GM12864 (cell line): Measurements from ENCODE around the gene MAEA.
"Not testable (repeated sequence)": the region's sequence is repeated elsewhere in the genome, so short reads cannot be mapped to it uniquely, and the experiment has no call there.

Experiments used
- DNase-seq: peaks from one replicate; pipeline ENCODE4 v3.0.0-alpha.2; 2011; ENCODE audit warnings: low read depth
- H3K4me3 ChIP-seq: 2 replicates; pipeline ENCODE4 v1.5.1; 2011; ENCODE audit warnings: mild to moderate bottlenecking, low read depth, low read length, control low read depth
- CTCF ChIP-seq: IDR thresholded peaks from 2 replicates; pipeline ENCODE4 v1.5.1; 2011; ENCODE audit warnings: low read depth, mild to moderate bottlenecking, moderate library complexity, low read length, control low read depth, inconsistent platforms; ENCODE audit errors: missing control alignments

Gene MAEA

GRCh38 chr4:1318488-1319213 lies 29.0 kb downstream of the MAEA start:
- DNase-seq, result no peak
- no peak overlapping the region for H3K4me3 ChIP-seq
- peak; percentile 44 for TF ChIP-seq CTCF

DNA sequence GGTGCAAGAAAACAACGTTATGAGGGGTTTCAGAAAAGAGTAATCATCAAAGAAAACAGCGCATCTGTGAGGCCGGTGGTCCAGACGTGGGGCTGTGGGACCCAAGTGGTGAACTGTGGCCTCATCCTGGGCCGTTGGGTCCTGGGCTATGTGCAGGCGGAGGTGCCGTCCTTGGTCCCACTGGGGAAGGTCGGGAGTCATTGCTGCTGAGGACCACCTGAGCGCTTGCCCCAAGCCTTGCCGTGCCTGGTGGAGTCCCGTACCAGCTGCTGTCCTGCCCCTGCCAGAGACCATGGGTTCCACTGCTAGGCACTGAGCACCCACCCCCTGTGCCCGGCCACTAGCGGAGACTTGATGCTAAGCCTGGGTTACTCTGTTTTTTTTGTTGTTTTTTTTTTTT lies 31.8 kb downstream of the MAEA start:
- DNase-seq, result no peak
- H3K4me3 ChIP-seq, result no peak overlapping the region
- no peak for TF ChIP-seq CTCF

GRCh38 chr4:1321946-1322650 lies 32.4 kb downstream of the MAEA start:
- DNase-seq, result no peak
- no peak for TF ChIP-seq CTCF
- H3K4me3 ChIP-seq, result no peak overlapping the region

DNA sequence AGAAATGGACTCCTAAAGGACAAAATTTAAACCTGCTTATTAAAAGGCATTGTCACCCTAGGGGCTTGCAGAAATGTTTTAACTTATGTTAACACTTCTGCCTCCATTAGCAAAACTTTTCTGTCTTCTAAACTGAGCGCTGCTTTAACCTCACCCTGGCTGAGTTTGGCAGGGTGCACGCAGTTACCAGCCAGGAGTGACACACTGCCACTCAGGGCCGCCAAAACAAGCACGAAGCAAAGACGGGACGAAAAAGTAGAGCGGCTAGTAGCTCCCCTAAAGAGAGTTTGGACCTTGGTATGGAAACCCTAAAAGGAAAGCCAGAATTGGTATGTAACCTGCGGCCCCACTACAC lies 33.6 kb downstream of the MAEA start:
- DNase-seq, result no peak
- no peak for TF ChIP-seq CTCF
- H3K4me3 ChIP-seq, result no peak overlapping the region

- DNase-seq, result no peak
- no peak for TF ChIP-seq CTCF
- no peak overlapping the region for H3K4me3 ChIP-seq
Measured at GRCh38 chr4:1323635-1324442, 34.1 kb downstream of the MAEA start.

- H3K4me3 ChIP-seq, DNase-seq: not testable (repeated sequence)
Measured at GRCh38 chr4:1324443-1325175, 34.9 kb downstream of the MAEA start.

- no peak for DNase-seq
- TF ChIP-seq CTCF, result no peak
- no peak overlapping the region for H3K4me3 ChIP-seq
Measured at GRCh38 chr4:1325176-1325480, 35.4 kb downstream of the MAEA start.
